ENCODE data around the gene CACNA2D3.

CACNA2D3 gene

DNA sequence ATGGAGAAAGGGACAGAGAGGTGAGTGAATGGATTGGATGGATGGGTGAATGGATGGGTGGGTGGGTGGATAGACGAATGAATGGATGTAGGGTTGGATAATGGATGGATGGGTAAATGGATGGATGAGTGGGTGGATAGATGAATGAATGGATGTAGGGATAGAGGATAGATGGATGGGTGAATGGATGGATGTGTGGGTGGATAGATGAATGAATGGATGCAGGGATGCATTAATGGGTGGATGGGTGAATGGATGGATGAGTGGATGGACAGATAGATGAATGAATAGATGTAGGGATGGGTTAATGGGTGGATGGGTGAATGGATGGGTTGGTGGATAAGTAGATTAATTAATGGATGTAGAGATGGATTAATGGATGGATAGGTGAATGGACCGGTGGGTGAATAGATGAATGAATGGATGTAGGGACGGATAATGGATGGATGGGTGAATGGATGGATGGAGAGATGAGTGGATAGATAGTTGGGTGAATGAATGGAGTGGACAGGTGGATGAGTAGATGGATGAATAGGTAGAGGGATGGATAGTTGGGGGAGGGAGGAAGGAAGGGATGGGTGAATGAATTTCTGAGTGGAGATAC, 28.6 kb downstream of the CACNA2D3 start:
- TF ChIP-seq, protein P1, sequence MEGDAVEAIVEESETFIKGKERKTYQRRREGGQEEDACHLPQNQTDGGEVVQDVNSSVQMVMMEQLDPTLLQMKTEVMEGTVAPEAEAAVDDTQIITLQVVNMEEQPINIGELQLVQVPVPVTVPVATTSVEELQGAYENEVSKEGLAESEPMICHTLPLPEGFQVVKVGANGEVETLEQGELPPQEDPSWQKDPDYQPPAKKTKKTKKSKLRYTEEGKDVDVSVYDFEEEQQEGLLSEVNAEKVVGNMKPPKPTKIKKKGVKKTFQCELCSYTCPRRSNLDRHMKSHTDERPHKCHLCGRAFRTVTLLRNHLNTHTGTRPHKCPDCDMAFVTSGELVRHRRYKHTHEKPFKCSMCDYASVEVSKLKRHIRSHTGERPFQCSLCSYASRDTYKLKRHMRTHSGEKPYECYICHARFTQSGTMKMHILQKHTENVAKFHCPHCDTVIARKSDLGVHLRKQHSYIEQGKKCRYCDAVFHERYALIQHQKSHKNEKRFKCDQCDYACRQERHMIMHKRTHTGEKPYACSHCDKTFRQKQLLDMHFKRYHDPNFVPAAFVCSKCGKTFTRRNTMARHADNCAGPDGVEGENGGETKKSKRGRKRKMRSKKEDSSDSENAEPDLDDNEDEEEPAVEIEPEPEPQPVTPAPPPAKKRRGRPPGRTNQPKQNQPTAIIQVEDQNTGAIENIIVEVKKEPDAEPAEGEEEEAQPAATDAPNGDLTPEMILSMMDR (IDR thresholded peaks at IDR 0.05; ENCODE audit: low read depth, low read length) = no peak
- in situ Hi-C loops (cut with HindIII; ENCODE audit: low sequenced_read_pairs) = no loop called here
- no peak overlapping the region for H3K4me3 ChIP-seq (ENCODE audit: low read depth, low read length)
- DNase-seq (ENCODE audit: low read depth, low spot score) = no peak

DNA sequence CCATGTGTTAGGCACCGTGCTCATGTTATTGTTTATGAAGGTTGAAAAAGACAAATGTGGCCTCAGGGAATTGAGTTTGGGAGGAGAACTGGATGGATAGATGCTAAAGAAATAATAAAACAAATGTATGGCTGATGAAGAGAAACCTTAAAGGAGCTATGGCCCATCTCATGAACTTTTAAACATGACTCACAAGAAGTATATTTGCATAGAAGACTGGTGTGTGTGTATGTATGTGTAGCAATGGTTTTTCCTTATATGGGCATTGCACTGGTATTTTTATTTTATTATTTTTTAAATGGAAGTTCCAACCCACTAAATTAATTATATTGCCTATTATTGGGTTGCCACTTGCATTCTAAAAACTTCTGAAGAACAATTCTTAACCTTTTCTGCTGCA, 31.1 kb downstream of the CACNA2D3 start:
- TF ChIP-seq, protein P1 (IDR thresholded peaks at IDR 0.05; ENCODE audit: low read depth, low read length) = no peak
- no peak for DNase-seq (ENCODE audit: low read depth, low spot score)
- no peak overlapping the region for H3K4me3 ChIP-seq (ENCODE audit: low read depth, low read length)
- in situ Hi-C loops (cut with HindIII; ENCODE audit: low sequenced_read_pairs) = no loop called here

DNA sequence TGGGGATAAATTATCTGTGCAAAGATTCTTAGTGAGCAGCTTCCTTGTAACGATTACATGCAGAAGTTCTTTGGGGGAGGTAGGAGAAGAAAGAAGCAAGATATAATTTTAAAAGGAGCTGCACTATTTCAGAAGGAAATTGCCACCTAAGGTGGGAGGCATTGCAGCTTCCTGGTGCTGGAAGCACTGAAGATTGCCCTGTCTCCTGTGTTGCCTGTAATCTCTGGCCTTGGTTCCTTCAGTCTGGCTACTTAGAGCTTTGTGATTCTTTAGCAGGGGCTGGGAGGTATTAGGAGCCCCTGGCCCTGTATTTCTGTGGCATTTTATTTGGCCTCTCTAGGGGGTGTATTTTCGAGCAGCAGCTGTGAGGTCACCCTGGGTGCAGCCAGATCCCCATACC, 35.5 kb downstream of the CACNA2D3 start:
- no peak overlapping the region for H3K4me3 ChIP-seq (ENCODE audit: low read depth, low read length)
- TF ChIP-seq, protein P1 (IDR thresholded peaks at IDR 0.05; ENCODE audit: low read depth, low read length) = no peak
- in situ Hi-C loops (cut with HindIII; ENCODE audit: low sequenced_read_pairs) = no loop called here
- no peak for DNase-seq (ENCODE audit: low read depth, low spot score)

DNA sequence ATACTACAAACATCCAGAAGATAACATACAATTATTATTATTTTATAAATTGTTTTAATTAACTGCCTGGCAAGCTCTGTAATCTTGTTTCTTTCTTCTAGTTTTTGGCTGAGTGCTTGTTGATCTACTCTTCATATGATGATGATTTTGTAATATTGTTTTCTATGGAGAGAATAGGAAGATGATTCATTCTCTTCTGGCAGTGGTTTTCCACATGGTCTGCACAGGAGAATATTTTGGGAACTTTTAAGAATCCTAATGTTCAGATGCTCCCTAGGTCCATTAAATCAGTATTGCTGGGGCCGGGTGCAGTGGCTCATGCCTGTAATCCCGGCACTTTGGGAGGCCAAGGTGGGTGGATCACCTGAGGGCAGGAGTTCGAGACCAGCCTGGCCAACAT, 37.6 kb downstream of the CACNA2D3 start:
- TF ChIP-seq, protein P1 (IDR thresholded peaks at IDR 0.05; ENCODE audit: low read depth, low read length) = no peak
- DNase-seq (ENCODE audit: low read depth, low spot score) = no peak
- no peak overlapping the region for H3K4me3 ChIP-seq (ENCODE audit: low read depth, low read length)
- in situ Hi-C loops (cut with HindIII; ENCODE audit: low sequenced_read_pairs) = no loop called here

DNA sequence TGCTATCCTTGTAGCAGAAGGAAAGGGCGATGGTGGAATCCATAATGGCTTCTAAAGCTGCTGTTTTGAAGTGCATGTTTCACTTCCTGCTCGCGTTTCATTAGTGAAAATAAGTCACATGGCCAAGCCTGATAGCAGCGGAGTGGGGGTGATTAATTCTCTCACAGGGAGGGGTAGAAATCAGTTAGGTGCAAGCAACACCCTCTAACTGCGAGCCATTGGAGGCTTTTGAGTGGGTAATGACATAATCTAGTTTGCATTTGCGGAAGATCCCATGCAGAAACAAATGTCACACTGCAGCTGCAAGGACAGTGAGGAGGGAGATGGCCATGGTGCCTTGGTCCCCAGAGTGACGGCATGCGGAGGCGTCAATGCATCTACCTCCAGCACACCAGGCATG, 41.1 kb downstream of the CACNA2D3 start:
- TF ChIP-seq, protein P1 (IDR thresholded peaks at IDR 0.05; ENCODE audit: low read depth, low read length) = no peak
- no peak overlapping the region for H3K4me3 ChIP-seq (ENCODE audit: low read depth, low read length)
- in situ Hi-C loops (cut with HindIII; ENCODE audit: low sequenced_read_pairs) = no loop called here
- DNase-seq (ENCODE audit: low read depth, low spot score) = no peak

DNA sequence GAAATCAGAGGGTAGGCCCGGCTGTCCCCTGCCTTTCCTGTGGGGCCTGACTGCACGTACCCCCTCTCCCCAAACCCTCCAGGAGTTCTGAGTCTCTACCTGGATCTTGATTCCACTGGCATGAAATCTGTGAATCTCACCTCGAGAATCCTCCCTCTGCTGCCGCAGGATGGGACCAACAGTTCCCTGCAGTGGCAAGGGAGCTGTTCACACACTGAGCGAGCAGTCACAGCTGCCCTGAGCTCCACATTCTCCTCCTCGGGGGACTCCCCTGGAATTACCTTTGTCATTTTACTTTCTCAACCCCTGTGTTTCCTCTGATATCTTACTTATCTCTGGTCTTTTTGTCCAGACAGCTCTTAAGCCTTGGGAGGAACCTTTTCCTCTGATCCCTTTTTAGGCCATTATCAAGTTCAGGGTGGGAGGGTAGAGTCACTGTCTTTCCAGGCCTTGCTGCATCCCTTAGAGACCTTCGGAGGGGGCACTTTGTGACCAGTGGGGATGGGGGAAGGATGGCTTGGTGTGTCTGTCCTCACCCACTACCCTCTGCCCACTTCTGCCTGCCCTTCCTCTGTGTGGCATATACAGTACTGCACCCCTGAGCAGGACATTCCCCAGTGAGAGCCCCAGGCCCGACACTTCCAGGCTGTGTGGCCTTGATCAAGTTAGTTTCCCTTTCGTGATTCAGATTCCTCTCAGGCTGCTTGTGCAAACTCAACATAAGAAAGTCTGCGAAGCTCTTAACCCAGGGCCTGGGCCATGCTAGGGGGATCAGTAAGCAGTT, 42.0 kb downstream of the CACNA2D3 start:
- no peak for DNase-seq (ENCODE audit: low read depth, low spot score)
- TF ChIP-seq, protein P1 (IDR thresholded peaks at IDR 0.05; ENCODE audit: low read depth, low read length) = no peak
- in situ Hi-C loops (cut with HindIII; ENCODE audit: low sequenced_read_pairs) = no loop called here
- H3K4me3 ChIP-seq (ENCODE audit: low read depth, low read length) = no peak overlapping the region
